Measurements from ENCODE around the gene BEST1.

DNA sequence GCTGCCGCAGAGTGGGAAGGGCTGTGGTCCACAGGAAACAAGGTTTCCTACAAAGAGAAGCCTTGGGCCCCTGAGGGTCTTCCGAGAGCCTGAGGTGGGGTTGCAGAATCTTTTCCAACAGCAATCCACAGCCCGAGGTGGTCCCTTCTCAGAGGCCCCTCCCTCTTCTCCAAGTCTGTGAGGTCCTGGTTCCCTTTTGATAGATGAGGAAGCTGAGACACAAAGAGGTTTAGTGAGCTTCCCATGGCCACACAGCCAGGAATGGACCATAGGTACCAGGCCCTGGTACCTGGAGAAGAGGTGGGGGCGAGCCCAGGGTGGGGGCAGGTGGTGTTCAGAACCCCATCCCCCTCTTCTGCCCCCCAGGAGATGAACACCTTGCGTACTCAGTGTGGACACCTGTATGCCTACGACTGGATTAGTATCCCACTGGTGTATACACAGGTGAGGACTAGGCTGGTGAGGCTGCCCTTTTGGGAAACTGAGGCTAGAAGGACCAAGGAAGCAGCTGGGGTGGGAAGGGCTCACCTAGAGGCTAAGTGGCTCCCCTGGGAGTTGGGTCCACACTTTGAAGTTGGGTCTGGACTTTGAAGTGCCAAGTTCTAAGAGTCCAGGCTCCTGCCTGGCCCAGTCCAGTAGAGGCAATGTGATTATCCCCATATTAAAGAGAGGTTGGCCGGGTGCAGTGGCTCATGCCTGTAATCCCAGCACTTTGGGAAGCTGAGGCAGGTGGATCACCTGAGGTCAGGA, 7.0 kb downstream of the BEST1 start:
- TF ChIP-seq POLR2A (IDR thresholded peaks at IDR 0.05): no peak
- TF ChIP-seq, protein P1, sequence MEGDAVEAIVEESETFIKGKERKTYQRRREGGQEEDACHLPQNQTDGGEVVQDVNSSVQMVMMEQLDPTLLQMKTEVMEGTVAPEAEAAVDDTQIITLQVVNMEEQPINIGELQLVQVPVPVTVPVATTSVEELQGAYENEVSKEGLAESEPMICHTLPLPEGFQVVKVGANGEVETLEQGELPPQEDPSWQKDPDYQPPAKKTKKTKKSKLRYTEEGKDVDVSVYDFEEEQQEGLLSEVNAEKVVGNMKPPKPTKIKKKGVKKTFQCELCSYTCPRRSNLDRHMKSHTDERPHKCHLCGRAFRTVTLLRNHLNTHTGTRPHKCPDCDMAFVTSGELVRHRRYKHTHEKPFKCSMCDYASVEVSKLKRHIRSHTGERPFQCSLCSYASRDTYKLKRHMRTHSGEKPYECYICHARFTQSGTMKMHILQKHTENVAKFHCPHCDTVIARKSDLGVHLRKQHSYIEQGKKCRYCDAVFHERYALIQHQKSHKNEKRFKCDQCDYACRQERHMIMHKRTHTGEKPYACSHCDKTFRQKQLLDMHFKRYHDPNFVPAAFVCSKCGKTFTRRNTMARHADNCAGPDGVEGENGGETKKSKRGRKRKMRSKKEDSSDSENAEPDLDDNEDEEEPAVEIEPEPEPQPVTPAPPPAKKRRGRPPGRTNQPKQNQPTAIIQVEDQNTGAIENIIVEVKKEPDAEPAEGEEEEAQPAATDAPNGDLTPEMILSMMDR (IDR thresholded peaks at IDR 0.05): no peak

Data from esophagus squamous epithelium (tissue), 4 donors.